ENCODE data around the gene DCAF8L2. TPM values are rescaled to one million over a fixed set of nuclear protein-coding genes. Genes with fewer than 3 reads are reported as not detected.

The DCAF8L2 gene
- total RNA-seq, 1 experiment from 2014 or later: not detected

Other genes with a start within 250 kb of the DCAF8L2 start
- not detected in 2 replicates for gene PPP4R3C, start 127.0 kb upstream of the DCAF8L2 start, total RNA-seq (2014; rRNA removed; shearing (Covaris generic); ENCODE audit: low replicate concordance)
- gene MAGEB10, start 217.6 kb downstream of the DCAF8L2 start, total RNA-seq (2014; rRNA removed; shearing (Covaris generic); ENCODE audit: low replicate concordance): not detected in 2 replicates